ENCODE data around the gene SPAG16.

- TF ChIP-seq CTCF (IDR thresholded peaks at IDR 0.05) (no peak), POLR2A (IDR thresholded peaks at IDR 0.05) (no peak), POLR2AphosphoS5 (IDR thresholded peaks at IDR 0.05) (no peak)
These were observed 1094.3 kb downstream of the SPAG16 start for GRCh38 chr2:214378455-214379103.

All from breast epithelium (tissue), 3 donors.